Measurements from ENCODE around the gene LMNA. TPM values are rescaled to one million over a fixed set of nuclear protein-coding genes. Genes with fewer than 3 reads are reported as not detected.
"Not testable (repeated sequence)": the region's sequence is repeated elsewhere in the genome, so short reads cannot be mapped to it uniquely, and the experiment has no call there.

LMNA gene
- polyA plus RNA-seq, 1 experiment, result 840 TPM

GRCh38 chr1:156124557-156125483 lies 10.3 kb downstream of the LMNA start:
- ChIA-PET POLR2A (no interaction called here), CTCF (interaction anchor here (0.7 to 33.9 kb wide), 3 partner anchors 8 to 818 kb away, joined by 3 to 983 read pairs (median 113); partner anchors contain the start of gene LMNA)
- H3K36me3 ChIP-seq (ENCODE audit: control insufficient read depth, insufficient read depth, low read length), result peaks cover 4% of the 10 kb centered on the region
- TF ChIP-seq CTCF (IDR thresholded peaks at IDR 0.05; ENCODE audit: insufficient read depth, low read depth, low read length), result no peak
- no peak for DNase-seq (ENCODE audit: low read depth)
- no peak overlapping the region for H3K4me3 ChIP-seq (ENCODE audit: low read depth, low read length)
- no peaks in the 10 kb centered on the region for H3K27me3 ChIP-seq (ENCODE audit: control insufficient read depth, insufficient read depth, low read length)

GRCh38 chr1:156125544-156125943 lies 11.0 kb downstream of the LMNA start:
- H3K27me3 ChIP-seq (ENCODE audit: control insufficient read depth, insufficient read depth, low read length); DNase-seq (ENCODE audit: low read depth); H3K36me3 ChIP-seq (ENCODE audit: control insufficient read depth, insufficient read depth, low read length); POLR2A ChIA-PET; H3K4me3 ChIP-seq (ENCODE audit: low read depth, low read length): not testable (repeated sequence)
- CTCF ChIA-PET, result interaction anchor here (0.7 to 33.9 kb wide), 4 partner anchors 9 to 818 kb away, joined by 3 to 983 read pairs (median 58); partner anchors contain the start of gene LMNA

GRCh38 chr1:156126043-156126629 lies 11.6 kb downstream of the LMNA start:
- H3K36me3 ChIP-seq (ENCODE audit: control insufficient read depth, insufficient read depth, low read length), result peaks cover 5% of the 10 kb centered on the region
- H3K4me3 ChIP-seq (ENCODE audit: low read depth, low read length), result 0 out of 2 replicates have a peak overlapping the region, but pooled peaks have one; percentile 19
- CTCF ChIA-PET, result interaction anchor here (0.5 to 33.9 kb wide), 5 partner anchors 10 to 819 kb away, joined by 3 to 983 read pairs (median 3); partner anchors contain the start of gene LMNA
- H3K27me3 ChIP-seq (ENCODE audit: control insufficient read depth, insufficient read depth, low read length), result no peaks in the 10 kb centered on the region
- TF ChIP-seq CTCF (IDR thresholded peaks at IDR 0.05; ENCODE audit: insufficient read depth, low read depth, low read length), result peak; percentile 66
- POLR2A ChIA-PET, result interaction anchor here (1.1 kb wide), 1 partner anchor 12 kb away, joined by 3 read pairs; no protein-coding TSS in a partner anchor
- DNase-seq (ENCODE audit: low read depth), result peak; percentile 92

- H3K4me3 ChIP-seq (ENCODE audit: low read depth, low read length), result peak overlapping the region; percentile 19; the same call in 1 of the 2 replicates
- peaks cover 9% of the 10 kb centered on the region for H3K36me3 ChIP-seq (ENCODE audit: control insufficient read depth, insufficient read depth, low read length)
- peak; percentile 90 for DNase-seq (ENCODE audit: low read depth)
- ChIA-PET POLR2A (interaction anchor here (0.7 to 1.1 kb wide), 2 partner anchors 13 to 24 kb away, joined by 3 to 7 read pairs; no protein-coding TSS in a partner anchor), CTCF (interaction anchor here (0.9 to 33.9 kb wide), 5 partner anchors 10 to 98 kb away, joined by 3 to 983 read pairs (median 4); partner anchors contain the start of gene LMNA)
- no peaks in the 10 kb centered on the region for H3K27me3 ChIP-seq (ENCODE audit: control insufficient read depth, insufficient read depth, low read length)
- TF ChIP-seq CTCF (IDR thresholded peaks at IDR 0.05; ENCODE audit: insufficient read depth, low read depth, low read length), result no peak
Measured at GRCh38 chr1:156126630-156127534, 12.4 kb downstream of the LMNA start.

- POLR2A ChIA-PET, result interaction anchor here (0.9 to 1.4 kb wide), 5 partner anchors 9 to 24 kb away, joined by 3 to 12 read pairs (median 5); partner anchors contain the start of gene LMNA
- no peak for DNase-seq (ENCODE audit: low read depth)
- Histone ChIP-seq H3K4me3 (ENCODE audit: low read depth, low read length) (peak overlapping the region; percentile 5; the same call in 1 of the 2 replicates), H3K36me3 (ENCODE audit: control insufficient read depth, insufficient read depth, low read length) (peaks cover 15% of the 10 kb centered on the region), H3K27me3 (ENCODE audit: control insufficient read depth, insufficient read depth, low read length) (no peaks in the 10 kb centered on the region)
- TF ChIP-seq CTCF (IDR thresholded peaks at IDR 0.05; ENCODE audit: insufficient read depth, low read depth, low read length), result no peak
- CTCF ChIA-PET, result interaction anchor here (0.9 to 33.9 kb wide), 7 partner anchors 12 to 97 kb away, joined by 3 to 983 read pairs (median 6); partner anchors contain the start of gene LMNA
Measured at GRCh38 chr1:156128308-156128653, 13.8 kb downstream of the LMNA start.

All from BJ (cell line).